ENCODE data around the gene MAB21L3. TPM values are rescaled to one million over a fixed set of nuclear protein-coding genes. Genes with fewer than 3 reads are reported as not detected.

The MAB21L3 gene
- total and polyA plus RNA-seq, 2 experiments from 2014 or later: 0.48 to 1.3 TPM

DNA sequence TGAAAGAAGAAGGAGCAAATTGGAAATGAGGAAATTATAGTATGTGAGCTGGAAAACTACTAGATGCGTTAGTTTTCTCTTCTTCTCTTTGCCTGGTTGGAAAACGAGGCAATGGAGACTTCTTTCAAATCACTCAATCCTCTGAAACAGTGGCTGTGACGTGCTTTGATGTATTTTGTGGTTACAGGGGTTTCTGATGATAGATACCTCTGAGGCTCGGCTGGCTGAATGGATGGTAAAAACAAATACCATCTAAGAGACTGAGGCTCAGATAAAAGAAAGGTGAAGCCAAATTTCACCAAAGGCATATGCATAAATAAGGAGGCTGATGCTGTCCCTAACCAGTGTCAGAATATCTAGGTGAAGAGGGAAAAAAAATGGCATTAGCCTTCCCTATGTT is 15.1 kb downstream of the MAB21L3 start:
- DNase-seq (ENCODE audit: low read depth in 1 of 2, low spot score in 1 of 2): no peak
- no peak for TF ChIP-seq CTCF (IDR thresholded peaks at IDR 0.05; ENCODE audit: low read depth, low read length)
- no peaks in the 10 kb centered on the region for H3K36me3 ChIP-seq
- no peaks in the 10 kb centered on the region for H3K9me3 ChIP-seq (ENCODE audit: low read depth)
- no peak overlapping the region for H3K27ac ChIP-seq
- H3K27me3 ChIP-seq: no peaks in the 10 kb centered on the region
- H3K4me3 ChIP-seq: no peak overlapping the region
- peaks cover 6% of the 10 kb centered on the region for H3K4me1 ChIP-seq (ENCODE audit: low read depth)

- no peaks in the 10 kb centered on the region for H3K36me3 ChIP-seq
Measured at GRCh38 chr1:116127123-116127847, 16.1 kb downstream of the MAB21L3 start.

GRCh38 chr1:116127848-116128540 is 16.8 kb downstream of the MAB21L3 start:
- no peak overlapping the region for H3K4me3 ChIP-seq
- DNase-seq (ENCODE audit: low read depth in 1 of 2, low spot score in 1 of 2): no peak
- H3K27ac ChIP-seq: no peak overlapping the region
- no peaks in the 10 kb centered on the region for H3K27me3 ChIP-seq
- H3K4me1 ChIP-seq (ENCODE audit: low read depth): peaks cover 6% of the 10 kb centered on the region
- TF ChIP-seq CTCF (IDR thresholded peaks at IDR 0.05; ENCODE audit: low read depth, low read length): no peak
- H3K9me3 ChIP-seq (ENCODE audit: low read depth): no peaks in the 10 kb centered on the region
- no peaks in the 10 kb centered on the region for H3K36me3 ChIP-seq

More at GRCh38 chr1:116127123-116127847, 16.1 kb downstream of the MAB21L3 start:
- no peak for DNase-seq (ENCODE audit: low read depth in 1 of 2, low spot score in 1 of 2)
- Histone ChIP-seq H3K4me3 (no peak overlapping the region), H3K9me3 (ENCODE audit: low read depth) (no peaks in the 10 kb centered on the region), H3K4me1 (ENCODE audit: low read depth) (peaks cover 6% of the 10 kb centered on the region), H3K27ac (no peak overlapping the region), H3K27me3 (no peaks in the 10 kb centered on the region)
- no peak for TF ChIP-seq CTCF (IDR thresholded peaks at IDR 0.05; ENCODE audit: low read depth, low read length)

DNA sequence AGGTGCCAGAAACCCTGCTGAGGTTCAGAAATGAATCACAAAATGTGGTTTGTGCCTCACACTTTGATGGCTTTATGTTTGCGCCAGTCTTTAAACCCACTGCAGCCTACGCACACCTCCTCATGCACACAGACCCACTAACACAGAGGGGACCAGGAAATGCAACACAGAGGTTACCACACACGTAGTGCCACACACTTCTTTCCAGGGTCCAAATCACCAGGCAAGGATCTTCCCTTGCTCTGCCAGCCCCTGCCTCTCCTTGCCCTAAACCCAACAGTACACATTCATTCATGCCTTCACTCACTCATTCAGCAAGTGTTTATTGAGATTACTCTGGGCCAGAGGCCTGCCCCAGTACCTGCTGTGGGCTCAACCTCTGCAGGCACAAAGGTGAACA is 17.5 kb downstream of the MAB21L3 start:
- Histone ChIP-seq H3K9me3 (ENCODE audit: low read depth) (no peaks in the 10 kb centered on the region), H3K4me3 (no peak overlapping the region), H3K36me3 (no peaks in the 10 kb centered on the region), H3K4me1 (ENCODE audit: low read depth) (peaks cover 6% of the 10 kb centered on the region), H3K27ac (no peak overlapping the region), H3K27me3 (no peaks in the 10 kb centered on the region)
- no peak for DNase-seq (ENCODE audit: low read depth in 1 of 2, low spot score in 1 of 2)
- no peak for TF ChIP-seq CTCF (IDR thresholded peaks at IDR 0.05; ENCODE audit: low read depth, low read length)

- H3K4me1 ChIP-seq (ENCODE audit: low read depth): peaks cover 6% of the 10 kb centered on the region
- DNase-seq (ENCODE audit: low read depth in 1 of 2, low spot score in 1 of 2): no peak
- no peaks in the 10 kb centered on the region for H3K27me3 ChIP-seq
- no peak overlapping the region for H3K4me3 ChIP-seq
- no peaks in the 10 kb centered on the region for H3K36me3 ChIP-seq
- H3K9me3 ChIP-seq (ENCODE audit: low read depth): no peaks in the 10 kb centered on the region
- no peak for TF ChIP-seq CTCF (IDR thresholded peaks at IDR 0.05; ENCODE audit: low read depth, low read length)
- no peak overlapping the region for H3K27ac ChIP-seq
Measured at GRCh38 chr1:116129537-116129936, 18.3 kb downstream of the MAB21L3 start.

Measured in cardiac muscle cell (in vitro differentiated cells and primary cell).